ENCODE measurements around the gene CDC6.

CDC6 gene

GRCh38 chr17:40352237-40352778, 64.6 kb downstream of the CDC6 start:
- no peak for DNase-seq (ENCODE audit: low spot score)

- DNase-seq (ENCODE audit: low spot score), result no peak
These were observed 65.2 kb downstream of the CDC6 start for GRCh38 chr17:40352779-40353394.
